ENCODE results near the gene OSMR. TPM values are rescaled to one million over a fixed set of nuclear protein-coding genes. Genes with fewer than 3 reads are reported as not detected.

OSMR gene
- total RNA-seq, 6 donors from 2014 or later, result 52.9 to 123 (median 72.2) TPM

Other genes with a start within 250 kb of the OSMR start
- 10 to 100 TPM; 30.4 to 88.8 (median 38.1) TPM for gene RICTOR, start 228.4 kb downstream of the OSMR start, total RNA-seq

Measured in upper lobe of left lung (tissue), 6 donors.